T-helper 1 cell treated with Interleukin-12 subunit alpha and Interleukin-12 subunit beta and Interleukin-4 antibody, amounts not matched to agents 30 ng/mL and 1 ng/mL, for 36 hours (primary cell): ENCODE measurements around the gene ZNF366. TPM values are rescaled to one million over a fixed set of nuclear protein-coding genes. Genes with fewer than 3 reads are reported as not detected.
"Not testable (repeated sequence)": the region's sequence is repeated elsewhere in the genome, so short reads cannot be mapped to it uniquely, and the experiment has no call there.

Source experiments
- intact Hi-C: fragments of 100-400 bp; cut with micrococcal nuclease; formaldehyde crosslinking; loops from one replicate; pipeline ENCODE4 v1.15.1; 2024
- total RNA-seq: library from RNA; stranded (reverse); gene quantifications from 2 replicates; pipeline ENCODE4 v1.2.3, GENCODE V29; 2022

Gene ZNF366
- total RNA-seq, 1 donor from 2014 or later = not detected

- intact Hi-C loops = no loop called here
Observed at GRCh38 chr5:72410688-72411295, 96.4 kb downstream of the ZNF366 start.

DNA sequence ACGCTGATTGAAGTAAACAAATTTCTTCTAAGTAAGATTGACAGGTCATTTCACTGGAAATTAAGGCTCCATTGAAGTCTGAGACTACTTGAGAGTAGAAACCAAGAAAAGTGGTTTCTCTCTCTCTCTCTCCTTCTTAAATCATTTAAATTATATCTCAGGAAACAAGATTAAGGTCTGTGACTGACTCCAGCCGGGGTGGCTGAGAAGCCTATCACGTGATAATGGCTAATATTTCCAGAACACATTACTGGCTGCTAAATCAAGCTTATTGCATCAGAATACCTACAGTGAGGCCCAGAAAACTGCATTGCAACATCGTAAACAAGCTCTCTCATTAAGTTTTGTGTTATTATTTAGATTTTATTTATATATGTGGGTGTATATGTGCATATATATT lies 98.6 kb downstream of the ZNF366 start:
- intact Hi-C loops = no loop called here

DNA sequence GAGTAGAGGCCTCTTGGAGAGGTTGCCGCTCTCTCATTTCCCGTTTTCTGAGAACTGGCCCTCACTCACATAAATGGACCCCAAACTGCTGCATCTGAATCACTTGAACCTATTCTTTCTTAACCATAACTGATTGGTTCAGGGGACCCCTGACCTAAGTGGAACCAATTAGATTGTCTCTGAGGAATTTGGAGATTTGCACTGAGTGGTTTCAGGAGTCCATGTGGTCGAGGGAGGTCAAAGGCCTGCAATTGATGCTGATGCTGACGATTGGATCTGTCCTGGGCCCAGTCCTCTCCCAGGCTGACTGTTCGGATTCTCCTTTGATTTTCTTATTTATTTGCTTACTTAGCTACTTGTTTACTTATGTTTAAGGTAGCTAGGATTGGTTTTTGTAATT lies 99.1 kb downstream of the ZNF366 start:
- intact Hi-C loops = no loop called here

DNA sequence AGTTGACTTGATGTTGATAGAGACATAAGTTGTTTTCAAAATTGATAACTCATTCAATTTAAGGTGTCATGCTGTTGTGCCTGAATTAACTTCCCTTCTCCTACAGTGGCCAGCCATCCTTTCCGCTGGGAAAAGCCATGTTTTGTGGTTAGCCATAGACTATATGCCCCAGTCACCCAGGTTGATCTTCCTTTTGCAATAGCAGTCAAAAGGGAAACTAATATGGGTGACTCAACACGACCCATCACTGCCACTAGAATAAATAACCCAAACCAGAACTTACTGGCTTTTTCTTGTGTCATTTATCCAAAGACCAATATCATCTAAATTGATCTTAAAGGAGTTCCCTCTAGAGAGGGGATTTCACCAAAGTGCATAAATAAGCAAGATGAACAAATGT lies 99.7 kb downstream of the ZNF366 start:
- intact Hi-C loops = no loop called here

DNA sequence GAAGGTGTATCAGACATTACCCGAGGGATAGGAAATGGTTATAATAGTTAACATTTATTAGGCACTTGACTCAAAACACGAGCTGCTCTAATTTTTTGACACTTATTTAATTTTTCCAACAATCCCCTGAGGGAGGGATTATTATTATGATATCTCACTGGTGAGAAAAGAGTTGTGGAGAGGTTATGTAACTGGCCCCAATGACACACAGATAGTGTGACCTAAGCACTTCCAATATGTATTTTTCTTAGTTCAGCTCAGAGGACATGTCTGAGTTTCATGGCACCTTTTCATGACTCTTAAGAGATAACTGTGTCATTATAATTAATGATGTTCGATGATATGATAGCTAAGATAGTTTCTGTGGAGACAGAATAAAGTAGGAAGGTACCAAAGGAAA lies 100.1 kb downstream of the ZNF366 start:
- intact Hi-C loops = no loop called here

GRCh38 chr5:72404771-72405170 lies 102.4 kb downstream of the ZNF366 start:
- intact Hi-C loops = not testable (repeated sequence)

- intact Hi-C loops = no loop called here
Observed at GRCh38 chr5:72402959-72403628, 104.1 kb downstream of the ZNF366 start.

DNA sequence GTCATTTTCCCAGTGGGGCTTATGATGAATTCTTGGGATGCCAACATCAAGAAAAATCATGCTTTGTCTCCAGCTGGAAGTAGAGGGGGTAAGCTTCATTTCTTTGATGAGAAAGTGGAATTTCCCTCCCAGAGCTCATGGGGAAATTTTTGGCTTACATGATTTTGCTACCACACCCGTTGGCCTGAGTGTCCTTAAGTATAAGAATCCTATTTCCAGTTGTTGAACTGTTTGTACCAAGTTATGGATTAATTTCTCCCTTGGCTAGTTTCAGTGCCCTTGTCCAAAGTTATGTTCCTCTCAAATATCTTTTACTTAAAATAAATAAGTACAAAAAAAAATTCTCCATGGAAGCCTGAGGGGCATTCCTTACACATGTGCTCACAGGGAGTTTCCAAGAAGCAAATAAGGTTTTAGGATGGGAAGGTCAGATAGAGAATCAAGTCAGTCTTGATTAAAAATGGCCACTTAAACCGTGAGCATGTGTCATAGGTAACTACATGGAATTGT lies 104.8 kb downstream of the ZNF366 start:
- intact Hi-C loops = no loop called here

- intact Hi-C loops = no loop called here
Observed at GRCh38 chr5:72400950-72401349, 106.3 kb downstream of the ZNF366 start.

GRCh38 chr5:72397836-72398235 lies 109.4 kb downstream of the ZNF366 start:
- intact Hi-C loops = no loop called here

GRCh38 chr5:72394688-72395087 lies 112.5 kb downstream of the ZNF366 start:
- intact Hi-C loops = no loop called here

DNA sequence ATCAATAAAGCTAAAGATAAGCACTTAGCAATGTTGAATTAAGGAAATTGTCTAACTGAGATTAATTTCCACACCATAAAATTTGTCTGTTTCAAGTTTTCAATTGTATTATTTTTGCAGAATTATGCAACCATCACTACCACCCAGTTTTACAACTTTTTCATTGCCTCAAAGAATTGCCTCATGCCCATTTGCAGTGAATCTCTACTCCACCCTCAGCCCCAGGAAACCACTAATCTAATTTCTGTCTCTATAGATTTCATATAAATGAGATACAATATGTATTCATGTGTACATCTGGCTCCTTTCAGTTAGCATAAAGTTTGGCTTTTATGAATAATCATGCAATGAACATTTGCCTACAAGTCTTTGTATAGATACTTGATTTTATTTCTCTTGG lies 114.2 kb downstream of the ZNF366 start:
- intact Hi-C loops = no loop called here

Other genes with a start within 250 kb of the ZNF366 start
- 54.3 and 57.5 TPM in 2 replicates for gene MRPS27, start 187.2 kb downstream of the ZNF366 start, total RNA-seq
- 8.6 and 10.3 TPM in 2 replicates for gene PTCD2, start 187.0 kb downstream of the ZNF366 start, total RNA-seq